IPS-NIHi7 (cell line): ENCODE data around the gene RPH3AL.

Experiments
- DNase-seq: peaks from one replicate; pipeline ENCODE4 v3.0.0; 2012; ENCODE audit warnings: mixed read lengths; ENCODE audit errors: extremely low spot score

RPH3AL gene, protein sequence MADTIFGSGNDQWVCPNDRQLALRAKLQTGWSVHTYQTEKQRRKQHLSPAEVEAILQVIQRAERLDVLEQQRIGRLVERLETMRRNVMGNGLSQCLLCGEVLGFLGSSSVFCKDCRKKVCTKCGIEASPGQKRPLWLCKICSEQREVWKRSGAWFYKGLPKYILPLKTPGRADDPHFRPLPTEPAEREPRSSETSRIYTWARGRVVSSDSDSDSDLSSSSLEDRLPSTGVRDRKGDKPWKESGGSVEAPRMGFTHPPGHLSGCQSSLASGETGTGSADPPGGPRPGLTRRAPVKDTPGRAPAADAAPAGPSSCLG

DNA sequence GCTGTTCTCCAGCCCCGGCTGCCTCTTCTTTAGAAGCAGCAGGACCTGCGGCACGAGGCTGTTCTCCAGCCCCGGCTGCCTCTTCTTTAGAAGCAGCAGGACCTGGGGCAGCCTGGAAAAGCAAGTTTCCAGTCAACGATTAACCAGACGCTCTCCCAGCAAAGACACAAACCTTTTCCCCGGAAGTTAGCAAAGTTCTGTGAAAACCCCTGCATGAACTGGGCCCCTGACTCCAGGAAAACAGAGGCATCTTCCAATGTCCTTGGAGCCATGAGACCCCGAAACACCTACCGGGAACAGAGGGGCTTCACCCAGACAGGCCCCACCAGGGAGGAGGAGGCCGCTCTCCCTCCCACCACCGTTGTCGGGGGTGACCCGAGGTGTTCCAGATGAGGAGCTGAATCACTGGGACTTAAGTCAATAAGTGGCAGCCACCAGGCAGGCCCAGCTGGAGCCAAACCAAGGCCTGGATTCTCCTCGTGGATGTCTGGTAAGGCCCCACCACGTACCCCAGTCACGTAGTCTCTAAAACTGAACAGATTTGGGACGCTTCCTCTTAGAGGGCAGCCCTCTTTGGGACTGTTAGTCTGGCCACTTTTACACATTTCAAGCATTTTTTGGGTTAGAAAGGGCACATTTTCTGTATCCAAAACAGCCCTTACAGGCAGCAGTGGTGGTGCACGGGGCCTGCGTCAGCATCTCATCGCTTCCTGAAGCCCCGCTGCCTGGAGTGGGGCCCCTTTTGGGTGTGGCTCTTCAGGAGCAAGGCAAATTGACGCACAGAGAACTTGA, at the start of gene RPH3AL:
RPH3AL (minus strand) TSS at position 387 of the 792 bp plus-strand sequence. CDS start 25,264 bp downstream, outside the sequence.
- peak; percentile 66 for DNase-seq

GRCh38 chr17:400257-400656, 47.6 kb upstream of the RPH3AL start:
- no peak for DNase-seq

DNA sequence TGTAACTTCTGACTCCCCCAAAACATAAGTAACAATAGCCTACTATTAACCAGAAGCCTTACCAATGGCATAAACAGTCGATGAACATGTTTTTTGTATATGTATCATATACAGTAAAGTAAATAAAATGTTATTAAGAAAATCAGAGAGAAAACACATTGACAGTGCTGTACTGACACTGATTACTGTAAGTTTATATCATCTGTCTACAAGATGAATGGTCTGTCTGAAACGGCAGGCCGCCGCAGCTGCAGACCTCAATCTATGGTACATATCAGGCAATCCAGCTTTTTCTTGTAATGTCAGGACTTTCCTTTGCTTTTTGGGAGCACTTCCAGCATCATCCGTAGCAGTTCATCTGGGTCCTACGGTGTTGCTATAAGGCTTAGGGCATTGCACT, 44.2 kb upstream of the RPH3AL start:
- DNase-seq = no peak

- no peak for DNase-seq
Measured at GRCh38 chr17:395974-396373, 43.4 kb upstream of the RPH3AL start.

- no peak for DNase-seq
Measured at GRCh38 chr17:395179-395578, 42.6 kb upstream of the RPH3AL start.

- DNase-seq = no peak
Measured at GRCh38 chr17:394718-395095, 42.1 kb upstream of the RPH3AL start.

DNA sequence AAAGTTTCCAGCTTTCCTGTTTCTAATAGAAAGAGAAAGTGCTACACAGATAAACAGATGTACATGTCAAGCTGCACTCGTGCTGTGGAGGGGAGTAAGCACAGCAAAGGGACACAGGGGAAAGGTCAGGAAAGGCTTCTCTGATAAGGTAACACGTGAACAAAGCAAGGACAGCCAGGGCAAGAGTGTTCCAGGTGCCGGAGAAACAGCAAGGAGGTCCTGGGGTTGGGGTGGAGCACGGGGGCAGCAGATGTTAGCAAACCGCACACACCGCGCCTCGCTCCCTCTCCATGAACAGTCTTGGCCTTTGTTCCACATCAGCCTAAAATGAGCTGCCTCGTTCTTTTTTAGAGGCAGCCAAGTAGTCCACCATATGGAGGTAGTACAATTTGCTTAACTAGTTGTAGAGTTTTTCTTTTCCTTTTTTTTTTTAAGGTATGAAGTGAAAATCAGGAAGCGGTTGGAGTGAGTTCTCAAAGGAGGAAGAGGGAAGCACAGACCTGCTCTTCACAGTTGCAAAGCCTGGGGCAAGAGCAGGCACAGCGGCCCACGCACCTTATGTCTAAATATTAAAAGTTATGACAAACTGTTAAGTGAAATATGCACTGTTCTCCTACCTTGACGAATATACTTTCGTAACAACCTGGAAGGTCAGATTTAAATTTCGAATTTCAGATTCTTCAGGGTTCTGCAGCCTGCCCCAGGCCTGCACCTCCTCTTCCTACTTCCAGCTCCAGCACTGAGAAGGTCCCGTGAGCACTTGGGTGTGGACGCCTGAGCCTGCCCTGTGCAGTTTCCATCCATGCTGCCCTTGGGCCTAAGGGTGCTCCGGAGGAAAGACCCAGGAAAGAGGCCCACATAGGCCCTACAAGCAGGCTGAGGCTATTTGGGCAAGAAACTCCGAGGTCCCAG, 41.5 kb upstream of the RPH3AL start:
- DNase-seq = no peak

- no peak for DNase-seq
Measured at GRCh38 chr17:391850-392249, 39.2 kb upstream of the RPH3AL start.

- no peak for DNase-seq
Measured at GRCh38 chr17:390025-390424, 37.4 kb upstream of the RPH3AL start.

GRCh38 chr17:388087-388486, 35.5 kb upstream of the RPH3AL start:
- DNase-seq = no peak

DNA sequence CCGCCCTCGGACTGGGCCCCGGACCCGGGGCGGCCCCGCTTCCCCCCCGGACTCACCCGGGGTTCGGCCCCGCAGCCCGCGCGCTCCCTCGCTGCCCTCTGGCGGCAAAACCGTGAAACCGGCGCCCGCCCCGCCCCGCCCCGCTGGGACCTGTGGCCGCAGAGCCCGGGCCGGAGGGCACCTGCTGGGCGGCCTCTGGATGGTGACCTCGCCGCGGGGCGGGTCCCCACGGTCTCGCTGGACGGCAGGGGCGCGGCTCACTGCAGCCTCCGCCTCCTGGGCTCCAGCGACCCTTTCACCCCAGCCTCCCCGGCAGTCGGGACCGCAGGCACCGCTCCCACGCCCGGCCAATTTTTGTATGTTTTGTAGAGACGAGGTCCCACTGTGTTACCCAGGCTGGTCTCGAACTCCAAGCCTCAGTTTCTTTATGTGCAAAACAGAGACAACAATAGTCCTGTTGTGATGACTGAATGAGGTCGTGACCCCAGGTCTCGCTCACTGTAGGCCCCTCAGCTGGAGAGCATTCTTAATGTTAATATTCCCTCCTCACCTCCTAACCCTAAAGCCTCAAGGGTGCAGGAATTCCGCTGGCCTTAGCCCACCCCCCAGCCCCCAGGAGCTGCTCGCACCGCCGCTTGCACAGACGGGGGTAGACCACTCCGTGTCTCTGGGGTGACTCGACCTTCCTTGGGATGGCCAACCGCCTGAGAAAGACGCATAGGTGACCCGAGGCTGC, 33.7 kb upstream of the RPH3AL start:
- peak; percentile 93 for DNase-seq

DNA sequence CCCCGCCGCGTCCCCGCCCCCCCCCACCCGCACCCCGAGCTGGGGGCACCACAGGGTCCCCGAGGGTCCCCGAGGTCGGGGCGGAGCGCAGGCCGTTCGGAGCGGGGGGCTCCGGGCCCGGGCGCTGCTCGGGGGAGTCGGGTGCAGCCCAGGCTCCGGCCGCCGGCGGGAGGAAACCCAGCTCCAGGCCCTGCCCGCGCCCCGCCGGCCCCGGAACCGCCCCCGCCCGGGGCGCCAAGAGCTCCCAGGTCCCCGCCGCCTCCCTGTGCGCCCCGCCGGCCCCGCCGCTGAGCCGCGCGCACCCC, 33.2 kb upstream of the RPH3AL start:
- DNase-seq = no peak

DNA sequence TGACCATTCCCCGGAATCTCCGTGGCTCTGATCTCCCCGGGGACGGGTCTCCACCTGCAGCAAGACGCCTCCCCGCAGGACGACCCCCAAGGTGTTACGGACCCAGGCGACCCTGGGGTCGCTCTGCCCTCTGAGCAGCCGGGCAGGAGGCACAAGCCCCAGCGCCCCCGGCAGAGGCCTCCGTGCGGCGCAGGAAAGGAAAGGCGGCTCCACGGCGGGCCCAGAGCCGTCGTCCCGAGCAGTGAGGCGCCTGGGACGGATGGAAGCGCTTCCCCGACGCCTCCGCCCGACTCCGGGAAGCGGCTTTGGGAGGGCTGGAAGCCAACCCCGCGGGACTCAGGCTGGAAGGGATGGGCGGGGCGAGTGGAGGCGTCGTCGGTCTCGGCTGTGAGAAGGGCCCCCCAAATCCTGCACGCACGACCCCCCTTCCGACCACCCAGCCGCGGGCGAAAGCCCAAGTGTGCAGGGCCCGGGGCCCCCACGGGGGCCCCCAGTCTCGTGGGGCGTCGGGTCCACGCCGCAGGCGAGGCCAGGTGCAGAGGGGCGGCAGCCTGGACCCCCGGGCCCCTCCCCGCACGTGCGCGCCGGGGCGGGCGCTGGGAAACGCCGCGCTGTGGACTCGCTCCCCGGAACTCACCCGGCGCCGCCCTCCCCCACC, 32.7 kb upstream of the RPH3AL start:
- peak; percentile 68 for DNase-seq

DNA sequence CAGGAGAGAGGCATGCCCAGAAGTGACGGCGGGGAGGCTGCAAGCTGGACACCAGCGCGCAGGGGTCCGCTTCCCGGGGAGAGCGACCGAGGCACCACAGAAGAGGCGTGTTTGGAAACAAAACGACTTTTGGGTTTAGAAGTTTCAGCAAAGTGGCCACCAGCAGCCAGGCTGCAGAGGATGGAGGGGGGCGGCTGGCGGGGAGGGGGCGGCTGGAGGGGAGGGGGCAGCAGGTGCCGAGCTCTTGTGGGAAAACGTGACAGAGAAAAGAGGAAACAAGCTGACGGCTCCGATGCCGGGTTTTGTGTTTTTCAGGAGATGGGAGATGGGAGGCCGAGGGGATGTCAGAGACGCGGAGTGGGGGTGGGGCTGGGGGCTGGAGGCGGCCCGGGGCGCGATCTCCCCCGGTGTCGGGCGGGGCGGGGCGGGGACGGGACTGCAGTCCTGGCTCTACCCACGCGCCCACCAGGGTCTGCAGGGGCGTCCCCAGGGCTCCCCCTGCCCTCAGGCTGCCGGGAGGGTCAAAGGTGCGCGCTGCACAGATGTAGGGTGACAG, 32.1 kb upstream of the RPH3AL start:
- no peak for DNase-seq

- DNase-seq = no peak
Measured at GRCh38 chr17:383771-384621, 31.4 kb upstream of the RPH3AL start.

DNA sequence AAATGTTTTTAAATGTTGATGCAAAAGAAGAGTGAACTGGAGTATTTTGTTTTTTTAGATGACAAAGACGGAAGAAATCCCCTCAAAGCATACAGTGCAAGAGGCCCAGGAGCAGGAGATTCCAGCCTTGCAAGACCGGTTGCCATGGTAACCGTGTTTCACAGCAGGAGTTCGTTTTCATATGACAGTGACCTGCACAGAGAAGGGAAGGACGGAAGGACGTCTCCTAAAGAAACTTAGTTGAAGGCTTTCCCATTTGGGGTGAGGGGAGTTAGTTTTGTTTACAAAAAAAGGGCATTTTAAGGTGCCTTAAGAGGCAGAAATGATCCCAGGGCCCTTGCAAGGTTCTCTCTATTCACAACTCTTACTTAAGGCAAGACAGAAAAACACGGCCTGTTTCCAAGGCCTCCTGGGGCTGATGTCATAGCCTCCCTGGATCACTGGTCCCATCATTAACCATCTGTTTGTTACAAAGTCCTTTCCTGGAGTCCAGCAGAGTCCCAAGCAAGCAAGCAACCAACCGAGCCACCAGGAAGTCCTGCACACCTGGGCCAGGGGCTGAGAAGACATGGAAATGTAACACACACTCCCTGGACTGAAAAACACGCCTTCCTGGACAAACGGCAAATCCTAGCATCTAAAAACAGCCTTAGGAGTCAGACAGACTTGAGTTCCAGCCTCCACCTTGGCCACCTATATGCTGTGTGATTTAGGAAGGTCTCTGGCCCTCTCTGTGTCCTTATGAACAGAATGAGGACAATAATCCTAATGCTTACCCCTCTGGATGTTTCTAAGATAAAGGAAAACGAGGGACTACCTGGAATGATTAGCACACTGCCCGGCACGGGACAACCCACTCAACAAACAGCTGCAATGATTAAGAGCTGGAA, 30.3 kb upstream of the RPH3AL start:
- peak; percentile 60 for DNase-seq

- DNase-seq = no peak
Measured at GRCh38 chr17:381941-382643, 29.5 kb upstream of the RPH3AL start.

GRCh38 chr17:381516-381915, 28.9 kb upstream of the RPH3AL start:
- DNase-seq = no peak
